HepG2 (cell line): ENCODE measurements around the gene PRR12. TPM values are rescaled to one million over a fixed set of nuclear protein-coding genes. Genes with fewer than 3 reads are reported as not detected.

Source experiments
- EED ChIP-seq: sonication (generic); formaldehyde crosslinking; IDR thresholded peaks from 2 replicates; pipeline ENCODE4 v1.5.0; 2020; ENCODE audit warnings: mild to moderate bottlenecking, missing genetic modification reagents
- ETV5 ChIP-seq: IDR thresholded peaks from 2 replicates; pipeline ENCODE4 v1.6.1; 2018; ENCODE audit warnings: missing biosample characterization, missing genetic modification reagents, inconsistent platforms, borderline replicate concordance
- HCFC1 ChIP-seq: fragments of 150-350 bp; IDR thresholded peaks from 2 replicates; pipeline ENCODE4 v1.6.1; 2014; ENCODE audit warnings: low read depth, low read length
- HDAC1 ChIP-seq: sonication (generic); formaldehyde crosslinking; IDR thresholded peaks from 2 replicates; pipeline ENCODE4 v1.5.1; 2020; ENCODE audit warnings: mild to moderate bottlenecking, missing genetic modification reagents
- HNF1B ChIP-seq: sonication (generic); formaldehyde crosslinking; IDR thresholded peaks from 2 replicates; pipeline ENCODE4 v1.5.1; 2020; ENCODE audit warnings: mild to moderate bottlenecking, moderate library complexity, missing genetic modification reagents
- KAT8 ChIP-seq: IDR thresholded peaks from 2 replicates; pipeline ENCODE4 v1.6.1; 2016; ENCODE audit warnings: missing genetic modification reagents, missing compliant biosample characterization
- KDM5A ChIP-seq: fragments of 200-600 bp; sonication (generic); IDR thresholded peaks from 2 replicates; pipeline ENCODE4 v1.7.0; 2018; ENCODE audit warnings: antibody characterized with exemption, mild to moderate bottlenecking, low read length, borderline replicate concordance
- NCOA1 ChIP-seq: sonication (generic); formaldehyde crosslinking; IDR thresholded peaks from 2 replicates; pipeline ENCODE4 v1.9.0; 2021; ENCODE audit warnings: missing genetic modification reagents
- NFAT5 ChIP-seq: sonication (generic); formaldehyde crosslinking; IDR thresholded peaks from 2 replicates; pipeline ENCODE4 v1.4.0; 2020; ENCODE audit warnings: missing genetic modification reagents
- PAWR ChIP-seq: sonication (generic); formaldehyde crosslinking; IDR thresholded peaks from 2 replicates; pipeline ENCODE4 v1.4.0; 2020; ENCODE audit warnings: missing genetic modification reagents, mild to moderate bottlenecking, borderline replicate concordance
- PLSCR1 ChIP-seq: sonication (generic); formaldehyde crosslinking; IDR thresholded peaks from 2 replicates; pipeline ENCODE4 v1.5.0; 2020; ENCODE audit warnings: missing genetic modification reagents, mild to moderate bottlenecking, borderline replicate concordance
- RORA ChIP-seq: sonication (generic); formaldehyde crosslinking; IDR thresholded peaks from 2 replicates; pipeline ENCODE4 v1.5.0; 2020; ENCODE audit warnings: mild to moderate bottlenecking, missing genetic modification reagents, moderate library complexity
- SAFB2 ChIP-seq: sonication (generic); formaldehyde crosslinking; IDR thresholded peaks from 2 replicates; pipeline ENCODE4 v1.5.1; 2020; ENCODE audit warnings: missing genetic modification reagents, low read depth, mild to moderate bottlenecking, borderline replicate concordance
- ZBED4 ChIP-seq: sonication (generic); formaldehyde crosslinking; IDR thresholded peaks from 2 replicates; pipeline ENCODE4 v1.4.0; 2020; ENCODE audit warnings: missing genetic modification reagents, borderline replicate concordance
- ZBTB20 ChIP-seq: sonication (generic); formaldehyde crosslinking; IDR thresholded peaks from 2 replicates; pipeline ENCODE4 v1.8.1; 2023; ENCODE audit warnings: missing genetic modification reagents, low read depth, mild to moderate bottlenecking, borderline replicate concordance
- ZNF563 ChIP-seq: sonication (generic); formaldehyde crosslinking; IDR thresholded peaks from 2 replicates; pipeline ENCODE4 v1.8.0; 2022; ENCODE audit warnings: mild to moderate bottlenecking, moderate library complexity, missing genetic modification reagents
- ZNF878 ChIP-seq: sonication (generic); formaldehyde crosslinking; IDR thresholded peaks from 2 replicates; pipeline ENCODE4 v1.8.1; 2023; ENCODE audit warnings: mild to moderate bottlenecking, missing genetic modification reagents, moderate library complexity
- polyA plus RNA-seq, 8 experiments: library from polyadenylated mRNA; depleted of rRNA in 3 of 8; stranded (reverse) in 7 of 8; unstranded in 1 of 8; fragments of >200 nt; fragmentation: Illumina TruSeq in 4 of 8; extraction: Trizol in 4 of 8; gene quantifications; 2 replicates each; pipeline versions ENCODE4 v1.2.1 to v1.2.3, GENCODE V29; 2011 to 2016; ENCODE audit warnings: low read depth in 4 of 8, missing spikeins in 1 of 8, mixed read lengths in 1 of 8; ENCODE audit not compliant: insufficient read depth in 1 of 8
- total RNA-seq, 5 experiments: library from RNA; depleted of rRNA; stranded (reverse); fragments of >200 nt; fragmentation: Illumina TruSeq; extraction: Trizol; gene quantifications; 2 replicates each; pipeline ENCODE4 v1.2.3, GENCODE V29; 2016; ENCODE audit warnings: low read depth in 1 of 5

Gene PRR12
- total and polyA plus RNA-seq, 2 of the 13 experiments (the other 11 are each of a cell fraction or from before 2014, with no cell fraction given): 0.62 to 1.5 TPM

- TF ChIP-seq HNF1B (peak; percentile 47; the same call in 1 of the 2 replicates), PLSCR1 (CRISPR knock-in tag) (no peak), HDAC1 (CRISPR knock-in tag) (peak; percentile 14; the same call in 1 of the 2 replicates), EED (CRISPR knock-in tag) (no peak), NFAT5 (CRISPR knock-in tag) (no peak), PAWR (CRISPR knock-in tag) (no peak), ETV5 (CRISPR knock-in tag) (no peak), ZBED4 (CRISPR knock-in tag) (peak; percentile 83), KAT8 (CRISPR knock-in tag) (no peak), RORA (CRISPR knock-in tag) (no peak), NCOA1 (no peak), ZNF563 (peak; percentile 26; the same call in 1 of the 2 replicates), SAFB2 (CRISPR knock-in tag) (no peak), KDM5A (0 out of 2 replicates have a peak, but pooled peaks have one; percentile 26), HCFC1 (no peak), ZNF878 (CRISPR knock-in tag) (no peak), ZBTB20 (CRISPR knock-in tag) (no peak)
Observed at GRCh38 chr19:49591731-49592485, 926 bp downstream of the PRR12 start (continued).
